Kidney epithelial cell (primary cell): ENCODE results near the gene ABCB9. TPM values are rescaled to one million over a fixed set of nuclear protein-coding genes. Genes with fewer than 3 reads are reported as not detected.
"Not testable (repeated sequence)": the region's sequence is repeated elsewhere in the genome, so short reads cannot be mapped to it uniquely, and the experiment has no call there.

Experiments
- DNase-seq: peaks from one replicate; pipeline ENCODE4 v3.0.0-alpha.2; 2010; ENCODE audit warnings: low read depth
- H3K27me3 ChIP-seq: 2 replicates; pipeline ENCODE4 v1.6.0; 2011; ENCODE audit warnings: low read length; ENCODE audit not compliant: control insufficient read depth, insufficient read depth
- H3K36me3 ChIP-seq: 2 replicates; pipeline ENCODE4 v1.5.1; 2011; ENCODE audit warnings: low read length; ENCODE audit not compliant: control insufficient read depth, insufficient read depth
- H3K4me3 ChIP-seq: 2 replicates; pipeline ENCODE4 v1.5.1; 2011; ENCODE audit warnings: low read depth, mild to moderate bottlenecking, control low read depth, low read length
- CTCF ChIP-seq: IDR thresholded peaks from 2 replicates; pipeline ENCODE4 v1.5.1; 2011; ENCODE audit warnings: mild to moderate bottlenecking, moderate library complexity, low read length, control low read depth, inconsistent platforms; ENCODE audit not compliant: insufficient read depth, poor library complexity, severe bottlenecking
- total RNA-seq: library from RNA; depleted of rRNA; stranded (reverse); fragments of >200 nt; gene quantifications from 2 replicates; pipeline ENCODE4 v1.2.3, GENCODE V29; 2015

Gene ABCB9
- total RNA-seq, 1 donor from 2014 or later: 10.6 TPM

GRCh38 chr12:122944605-122945592 lies 21.4 kb downstream of the ABCB9 start:
- no peak for TF ChIP-seq CTCF
- Histone ChIP-seq H3K36me3 (no peaks in the 10 kb centered on the region), H3K27me3 (no peaks in the 10 kb centered on the region), H3K4me3 (no peak overlapping the region)
- DNase-seq: peak; percentile 53

- DNase-seq: no peak
- H3K4me3 ChIP-seq: no peak overlapping the region
- TF ChIP-seq CTCF: no peak
- no peaks in the 10 kb centered on the region for H3K27me3 ChIP-seq
- no peaks in the 10 kb centered on the region for H3K36me3 ChIP-seq
These were observed 23.1 kb downstream of the ABCB9 start for GRCh38 chr12:122943196-122943595.

GRCh38 chr12:122942637-122943036 lies 23.6 kb downstream of the ABCB9 start:
- TF ChIP-seq CTCF: no peak
- no peaks in the 10 kb centered on the region for H3K36me3 ChIP-seq
- no peak overlapping the region for H3K4me3 ChIP-seq
- H3K27me3 ChIP-seq: no peaks in the 10 kb centered on the region
- no peak for DNase-seq

GRCh38 chr12:122941351-122941750 lies 24.9 kb downstream of the ABCB9 start:
- H3K4me3 ChIP-seq, H3K36me3 ChIP-seq, H3K27me3 ChIP-seq, DNase-seq: not testable (repeated sequence)

GRCh38 chr12:122939125-122939524 lies 27.1 kb downstream of the ABCB9 start:
- Histone ChIP-seq H3K27me3 (no peaks in the 10 kb centered on the region), H3K4me3 (no peak overlapping the region), H3K36me3 (no peaks in the 10 kb centered on the region)
- no peak for TF ChIP-seq CTCF
- no peak for DNase-seq

GRCh38 chr12:122937622-122938091 lies 28.6 kb downstream of the ABCB9 start:
- no peak for DNase-seq
- H3K4me3 ChIP-seq: no peak overlapping the region
- TF ChIP-seq CTCF: no peak
- H3K36me3 ChIP-seq: no peaks in the 10 kb centered on the region
- H3K27me3 ChIP-seq: no peaks in the 10 kb centered on the region
